Colonic mucosa (tissue), 4 donors: ENCODE data around the gene VAPA. TPM values are rescaled to one million over a fixed set of nuclear protein-coding genes. Genes with fewer than 3 reads are reported as not detected.

Experiments used
- DNase-seq: peaks from one replicate; pipeline ENCODE4 v3.0.0-alpha.2; 2020
- H3K27ac ChIP-seq: fragments of 200-600 bp; one replicate; pipeline ENCODE4 v1.8.0; 2021
- H3K27me3 ChIP-seq: fragments of 200-600 bp; one replicate; pipeline ENCODE4 v1.8.0; 2021
- H3K36me3 ChIP-seq: fragments of 200-600 bp; one replicate; pipeline ENCODE4 v1.8.0; 2021
- H3K4me1 ChIP-seq: fragments of 200-600 bp; one replicate; pipeline ENCODE4 v1.8.0; 2021; ENCODE audit warnings: mild to moderate bottlenecking
- H3K4me3 ChIP-seq: fragments of 200-600 bp; one replicate; pipeline ENCODE4 v1.8.0; 2021
- H3K9ac ChIP-seq, 2 donors: one replicate each; pipeline ENCODE4 v1.7.0; 2013; ENCODE audit warnings: control low read depth in 2 of 2, low read depth in 2 of 2, low read length in 2 of 2
- H3K9me3 ChIP-seq: fragments of 200-600 bp; one replicate; pipeline ENCODE4 v1.8.0; 2021
- CTCF ChIP-seq: fragments of 200-600 bp; IDR thresholded peaks from one replicate; pipeline ENCODE4 v1.8.0; 2022; ENCODE audit warnings: antibody characterized with exemption, mild to moderate bottlenecking
- intact Hi-C: fragments of 100-400 bp; cut with DNase I; formaldehyde crosslinking; loops from one replicate; pipeline ENCODE4 v1.14.1; 2022
- total RNA-seq, 2 donors: library from RNA; stranded (reverse); fragmentation: NEBNext Ultra II Directional in 1 of 2; extraction: Animal tissue kit (Norgen Biotek cat#: 25700) in 1 of 2; gene quantifications; one replicate each; pipeline ENCODE4 v1.2.1, GENCODE V29; 2021
- donor health status: healthy.
- donor health status: DM: no; HTN: no; CAD: no.
- donor health status: DM: no; HTN: no; CAD: no.

Gene VAPA
- total RNA-seq: 100 to 1,000 TPM; 224 to 295 TPM

GRCh38 chr18:9913526-9914333 lies at the start of gene VAPA:
VAPA (plus strand) TSS chr18:9914016; CDS start chr18:9914257, 241 bp downstream.
- no peaks in the 10 kb centered on the region for H3K4me1 ChIP-seq
- H3K9me3 ChIP-seq: no peaks in the 10 kb centered on the region
- H3K27me3 ChIP-seq: no peaks in the 10 kb centered on the region
- intact Hi-C loops: no loop called here
- H3K27ac ChIP-seq: peak within 1 kb of the TSS; percentile 98
- no peak for TF ChIP-seq CTCF
- H3K36me3 ChIP-seq: no peaks in the 10 kb centered on the region
- peak; percentile 97 for DNase-seq
- H3K9ac ChIP-seq: peak within 1 kb of the TSS; percentile 88 to 99
- H3K4me3 ChIP-seq: peak within 1 kb of the TSS; percentile 84

- Histone ChIP-seq H3K4me3 (no peak overlapping the region), H3K9ac (no peak overlapping the region), H3K36me3 (no peaks in the 10 kb centered on the region), H3K9me3 (no peaks in the 10 kb centered on the region), H3K27ac (no peak overlapping the region), H3K4me1 (no peaks in the 10 kb centered on the region), H3K27me3 (no peaks in the 10 kb centered on the region)
- TF ChIP-seq CTCF: no peak
- no peak for DNase-seq
- intact Hi-C loops: no loop called here
Observed at GRCh38 chr18:9865764-9866490, 47.9 kb upstream of the VAPA start.

- intact Hi-C loops: no loop called here
- Histone ChIP-seq H3K27ac (no peak overlapping the region), H3K27me3 (no peaks in the 10 kb centered on the region), H3K4me1 (no peaks in the 10 kb centered on the region), H3K9ac (no peak overlapping the region), H3K36me3 (no peaks in the 10 kb centered on the region), H3K9me3 (no peaks in the 10 kb centered on the region), H3K4me3 (no peak overlapping the region)
- DNase-seq: no peak
- no peak for TF ChIP-seq CTCF
Observed at GRCh38 chr18:9866627-9867026, 47.2 kb upstream of the VAPA start.

- no peak for TF ChIP-seq CTCF
- H3K27ac ChIP-seq: no peak overlapping the region
- H3K9me3 ChIP-seq: no peaks in the 10 kb centered on the region
- H3K9ac ChIP-seq: no peak overlapping the region
- H3K27me3 ChIP-seq: no peaks in the 10 kb centered on the region
- no peak for DNase-seq
- no peaks in the 10 kb centered on the region for H3K4me1 ChIP-seq
- intact Hi-C loops: no loop called here
- no peaks in the 10 kb centered on the region for H3K36me3 ChIP-seq
- no peak overlapping the region for H3K4me3 ChIP-seq
Observed at GRCh38 chr18:9867071-9867594, 46.7 kb upstream of the VAPA start.

- Histone ChIP-seq H3K27ac (peak overlapping the region; percentile 54), H3K9ac (peak overlapping the region in 1 of 2 donors; percentile 40), H3K27me3 (no peaks in the 10 kb centered on the region), H3K36me3 (no peaks in the 10 kb centered on the region), H3K4me3 (no peak overlapping the region), H3K4me1 (no peaks in the 10 kb centered on the region), H3K9me3 (no peaks in the 10 kb centered on the region)
- intact Hi-C loops: no loop called here
- TF ChIP-seq CTCF: no peak
- DNase-seq: peak; percentile 39
Observed at GRCh38 chr18:9868857-9869714, 44.7 kb upstream of the VAPA start.
